ENCODE results near the gene RAB17.

Gene RAB17

GRCh38 chr2:237534380-237534779 lies 56.2 kb downstream of the RAB17 start:
- no peak for DNase-seq

GRCh38 chr2:237533668-237534161 lies 56.8 kb downstream of the RAB17 start:
- no peak for DNase-seq

GRCh38 chr2:237532160-237532559 lies 58.4 kb downstream of the RAB17 start:
- no peak for DNase-seq

- DNase-seq: no peak
Measured at GRCh38 chr2:237530472-237531433, 59.8 kb downstream of the RAB17 start.

- no peak for DNase-seq
Measured at GRCh38 chr2:237529452-237530402, 60.8 kb downstream of the RAB17 start.

- no peak for DNase-seq
Measured at GRCh38 chr2:237527766-237528165, 62.8 kb downstream of the RAB17 start.

- DNase-seq: no peak
Measured at GRCh38 chr2:237527233-237527632, 63.3 kb downstream of the RAB17 start.

- DNase-seq: no peak
Measured at GRCh38 chr2:237525559-237526157, 64.9 kb downstream of the RAB17 start.

GRCh38 chr2:237524631-237525030 lies 65.9 kb downstream of the RAB17 start:
- no peak for DNase-seq
